ENCODE results near the gene FNTB.
"Not testable (repeated sequence)": the region's sequence is repeated elsewhere in the genome, so short reads cannot be mapped to it uniquely, and the experiment has no call there.

Gene FNTB

DNA sequence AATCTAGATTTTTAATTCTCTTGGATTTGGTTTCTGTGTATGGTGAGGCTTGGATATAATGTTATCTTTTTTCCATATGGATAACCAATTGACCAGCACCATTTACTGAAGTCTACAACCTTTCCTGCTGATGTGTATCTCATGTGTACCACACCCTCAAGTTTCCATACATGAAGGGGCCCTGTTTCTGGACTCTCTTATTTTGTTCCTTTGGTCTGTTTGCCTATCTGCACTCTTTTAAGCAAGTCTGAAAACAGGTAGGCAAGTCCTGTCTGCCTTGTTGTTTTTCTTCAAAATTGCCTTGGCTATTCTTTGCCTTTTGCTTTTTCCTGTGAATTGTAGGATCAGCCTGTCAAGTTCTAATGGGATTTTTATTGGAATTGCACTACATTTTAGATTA is 71.0 kb downstream of the FNTB start:
- no peak for DNase-seq

DNA sequence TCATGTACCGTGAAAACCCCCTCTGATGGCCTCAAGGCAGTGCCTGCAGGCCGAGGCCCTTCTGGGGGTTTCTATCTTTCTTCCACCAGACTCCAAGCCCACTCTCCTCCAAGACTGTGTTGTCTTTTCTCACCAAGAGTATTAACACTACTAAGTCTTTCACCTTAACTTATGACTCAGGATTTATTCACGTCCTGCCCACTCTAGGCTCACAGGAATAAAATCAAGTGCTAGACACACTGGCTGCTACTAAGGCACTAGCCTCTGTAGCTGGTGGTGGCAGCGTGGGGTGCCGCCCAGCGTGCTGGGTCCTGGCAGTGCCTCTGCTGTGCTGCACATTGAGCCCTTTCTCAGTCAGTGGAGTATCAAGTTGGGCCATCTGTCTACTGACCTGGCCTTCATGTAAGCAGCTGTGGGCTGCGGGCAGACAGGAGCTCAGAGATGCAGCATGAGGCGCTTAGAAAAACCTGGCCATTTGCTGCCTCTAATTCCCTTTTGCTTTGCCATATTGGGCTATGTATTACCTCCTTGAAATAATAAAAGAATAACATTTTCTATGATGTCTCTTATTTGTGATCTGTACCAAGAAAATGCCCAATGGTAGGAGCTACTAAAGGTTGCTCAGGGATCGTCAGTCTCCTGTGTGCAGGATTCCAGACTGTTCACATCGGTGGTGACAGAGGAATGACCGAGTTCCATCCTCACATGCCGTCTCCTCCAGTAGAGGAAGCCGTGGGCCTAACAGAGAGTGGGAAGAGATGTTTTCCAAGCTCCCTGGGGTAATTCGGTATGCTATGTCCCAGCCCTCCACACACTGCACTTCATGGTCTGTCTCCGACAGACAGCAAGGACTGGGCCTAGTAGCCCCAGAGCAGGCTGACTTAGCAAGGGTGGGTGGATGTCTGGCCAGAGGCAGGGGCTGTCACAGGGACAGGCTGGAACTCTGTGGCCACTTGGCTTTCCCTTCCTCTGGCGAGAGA is 75.7 kb downstream of the FNTB start:
- DNase-seq: no peak

DNA sequence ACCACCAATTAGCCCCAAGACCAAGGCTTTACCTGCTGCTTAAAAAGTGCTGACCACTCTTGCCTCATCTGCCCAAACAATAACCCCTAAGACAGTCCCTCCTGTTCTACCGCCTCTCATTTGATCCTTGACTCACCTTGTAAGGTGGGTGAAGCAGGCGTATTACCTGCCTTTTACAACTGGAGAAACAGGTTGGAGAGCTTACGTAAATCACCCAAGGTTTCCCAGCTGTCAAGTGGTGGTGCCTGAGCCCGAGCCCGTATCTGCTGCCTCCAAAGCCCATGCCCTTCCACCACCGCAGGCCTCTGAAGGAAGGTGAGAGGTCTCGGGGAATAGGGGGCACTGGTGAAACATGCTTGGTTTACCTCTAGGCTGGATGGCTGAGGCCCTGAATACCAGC is 79.0 kb downstream of the FNTB start:
- DNase-seq: no peak

DNA sequence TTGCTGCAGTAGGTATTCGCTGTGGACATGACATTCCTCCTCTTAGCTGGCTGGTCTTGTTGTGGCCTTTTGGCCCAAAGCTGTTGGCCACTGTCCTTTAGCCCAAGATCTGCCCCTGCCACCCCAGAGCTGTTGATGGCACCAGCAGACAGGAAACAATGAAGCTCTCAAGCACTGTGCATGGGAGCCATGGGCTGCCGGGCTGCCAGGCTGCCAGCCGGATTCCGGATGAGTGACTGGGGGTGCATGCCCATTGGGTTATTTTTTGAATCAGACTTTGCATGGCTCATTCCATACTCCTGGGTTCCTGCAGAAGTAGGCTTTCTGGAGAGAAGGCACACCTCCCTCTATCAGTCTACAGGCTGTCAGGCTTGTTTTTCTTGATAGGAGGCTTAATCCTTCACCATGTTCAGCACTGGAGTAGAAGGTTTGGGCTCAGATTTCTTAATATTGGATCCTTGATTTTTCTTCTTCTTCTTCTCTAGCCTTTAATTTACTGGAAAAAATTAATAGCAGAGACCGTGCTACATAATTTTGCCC is 83.2 kb downstream of the FNTB start:
- no peak for DNase-seq

DNA sequence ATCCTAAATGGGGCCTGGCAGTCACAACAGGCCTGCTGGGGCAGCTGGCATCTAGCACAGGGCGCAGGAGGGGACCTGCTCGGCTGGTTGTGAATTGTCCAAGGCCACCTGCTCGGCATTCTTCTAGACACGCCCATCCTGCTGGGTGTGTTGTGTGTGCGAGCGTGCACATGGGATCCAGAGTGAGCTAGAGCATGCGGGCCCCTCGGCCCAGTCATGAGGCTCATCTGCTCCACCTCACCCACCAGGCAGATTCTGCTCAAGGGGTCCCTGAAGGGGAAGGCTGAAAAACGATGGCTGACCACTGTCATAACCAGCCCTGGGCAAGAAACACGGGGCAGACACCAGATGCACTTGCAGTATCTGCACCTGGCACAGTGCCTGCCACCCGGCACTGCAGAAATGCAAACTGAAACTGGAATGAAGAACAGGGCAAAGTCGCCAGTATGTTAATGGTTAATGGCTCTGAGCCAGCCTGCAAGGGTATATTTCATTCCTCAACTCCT is 83.8 kb downstream of the FNTB start:
- no peak for DNase-seq

DNA sequence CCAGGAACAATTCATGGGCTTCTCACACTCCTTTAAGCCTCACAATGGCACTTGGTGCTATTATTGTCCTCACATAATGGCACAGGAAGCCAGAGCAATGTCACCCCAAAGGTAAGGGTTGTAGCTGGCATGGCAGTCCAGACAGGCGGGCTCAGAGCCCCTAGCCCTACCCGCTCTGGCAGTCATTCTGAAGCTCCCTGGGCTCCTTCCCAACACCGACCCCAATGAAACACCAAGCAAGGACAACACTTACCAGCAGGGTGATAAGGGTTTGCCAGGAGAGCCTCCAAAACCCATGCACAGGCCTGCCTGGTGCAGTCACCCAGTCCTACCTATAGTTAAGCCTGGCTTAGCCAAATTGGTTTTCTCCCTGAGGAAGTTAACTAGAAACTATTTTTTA is 84.8 kb downstream of the FNTB start:
- DNase-seq: no peak

DNA sequence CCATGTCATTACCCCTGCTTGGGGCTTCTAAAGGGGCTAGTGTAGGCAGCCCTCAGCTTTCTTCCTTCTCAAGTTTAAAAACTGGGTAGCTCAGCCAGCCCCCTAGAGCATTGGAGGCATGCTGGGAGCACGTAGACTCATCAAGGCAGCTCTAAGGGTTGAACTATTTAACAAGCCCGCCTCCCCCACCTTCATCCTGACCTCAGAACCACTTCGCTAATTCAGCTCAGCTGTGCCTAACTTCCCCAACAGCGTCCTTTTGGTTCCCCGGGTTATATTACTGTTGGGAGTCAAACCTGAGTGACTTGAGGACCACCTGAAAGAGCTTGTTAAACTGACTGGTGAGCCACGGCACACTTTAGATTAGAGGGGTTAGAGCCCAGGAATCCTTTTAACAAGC is 85.6 kb downstream of the FNTB start:
- DNase-seq: no peak

DNA sequence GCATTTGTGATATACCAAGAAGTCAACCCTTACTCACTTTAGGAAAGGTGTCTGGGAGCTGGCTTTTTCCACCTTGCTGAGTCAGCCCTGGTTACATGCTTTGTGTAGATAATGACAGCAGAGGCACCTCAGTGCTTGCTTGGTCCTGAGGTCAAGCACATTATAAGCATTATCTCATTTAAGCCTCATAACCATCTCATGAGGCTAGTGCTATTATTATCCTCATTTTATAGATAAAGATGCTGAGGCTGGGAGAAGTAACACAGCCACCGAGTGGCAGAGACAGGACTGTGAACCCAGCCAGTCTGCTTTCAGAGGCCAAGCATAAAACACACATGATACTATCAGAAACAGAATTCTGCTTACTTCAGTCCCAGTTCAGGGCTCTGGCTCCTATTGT is 86.2 kb downstream of the FNTB start:
- no peak for DNase-seq

DNA sequence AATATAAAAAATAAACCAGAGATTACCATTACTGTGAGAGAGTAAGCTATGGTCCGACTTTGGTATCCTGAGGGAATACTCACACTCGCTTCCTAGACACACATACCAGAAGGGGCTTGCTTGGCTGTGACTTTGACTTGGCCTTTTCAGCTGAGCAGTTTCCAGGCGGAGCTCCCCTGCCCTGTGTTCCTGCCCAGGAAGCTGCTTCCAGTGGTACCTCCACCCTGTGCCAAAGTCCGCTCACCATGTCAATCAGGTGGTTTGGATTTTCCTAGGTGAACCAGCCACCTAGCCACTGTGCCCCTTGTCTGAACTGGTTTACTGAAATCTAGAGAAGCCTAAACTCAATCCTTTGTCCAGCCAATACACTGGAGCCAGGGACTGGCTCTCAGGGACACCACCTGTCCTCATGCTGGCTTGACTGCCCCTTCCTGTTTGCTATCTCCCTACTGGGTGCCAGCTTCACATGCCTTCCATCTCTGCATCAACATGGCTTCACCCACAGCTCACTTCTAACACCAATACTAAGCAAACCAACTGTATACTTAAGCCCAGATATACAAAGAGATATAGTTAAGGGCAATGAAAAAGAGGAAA is 87.0 kb downstream of the FNTB start:
- no peak for DNase-seq

DNA sequence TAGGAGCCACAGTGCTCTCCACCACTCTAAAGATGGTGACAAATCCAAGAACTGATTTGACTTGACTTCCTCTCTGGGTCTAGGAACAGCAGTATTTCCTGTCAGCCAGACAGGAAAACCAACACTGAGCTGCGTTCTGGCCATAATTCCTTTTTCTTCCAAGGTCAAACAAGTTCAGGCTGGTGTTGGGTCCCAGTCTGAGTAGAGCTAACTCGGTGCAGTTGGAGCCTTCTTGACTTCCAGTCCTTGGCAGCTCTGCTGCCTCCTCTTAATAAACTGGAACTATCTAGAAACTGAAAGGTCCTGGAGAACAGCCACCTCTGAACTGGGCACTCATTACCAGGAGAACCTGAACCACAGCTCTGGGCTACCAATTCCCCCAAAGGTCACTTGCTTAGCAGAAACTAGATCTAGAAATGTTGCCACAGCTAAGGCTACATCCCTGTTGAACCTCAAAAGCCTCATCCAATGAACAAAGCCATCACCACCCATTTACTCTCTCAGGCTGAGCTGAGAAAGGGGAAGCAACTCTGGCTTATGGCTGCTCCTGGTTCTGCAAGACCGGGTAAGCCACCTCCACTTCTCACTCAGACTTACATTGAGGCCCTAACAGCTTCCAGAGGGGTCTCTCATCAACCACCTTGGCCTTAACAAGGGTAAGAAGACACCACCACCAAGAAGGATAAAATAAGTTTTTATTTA is 87.9 kb downstream of the FNTB start:
- no peak for DNase-seq

DNA sequence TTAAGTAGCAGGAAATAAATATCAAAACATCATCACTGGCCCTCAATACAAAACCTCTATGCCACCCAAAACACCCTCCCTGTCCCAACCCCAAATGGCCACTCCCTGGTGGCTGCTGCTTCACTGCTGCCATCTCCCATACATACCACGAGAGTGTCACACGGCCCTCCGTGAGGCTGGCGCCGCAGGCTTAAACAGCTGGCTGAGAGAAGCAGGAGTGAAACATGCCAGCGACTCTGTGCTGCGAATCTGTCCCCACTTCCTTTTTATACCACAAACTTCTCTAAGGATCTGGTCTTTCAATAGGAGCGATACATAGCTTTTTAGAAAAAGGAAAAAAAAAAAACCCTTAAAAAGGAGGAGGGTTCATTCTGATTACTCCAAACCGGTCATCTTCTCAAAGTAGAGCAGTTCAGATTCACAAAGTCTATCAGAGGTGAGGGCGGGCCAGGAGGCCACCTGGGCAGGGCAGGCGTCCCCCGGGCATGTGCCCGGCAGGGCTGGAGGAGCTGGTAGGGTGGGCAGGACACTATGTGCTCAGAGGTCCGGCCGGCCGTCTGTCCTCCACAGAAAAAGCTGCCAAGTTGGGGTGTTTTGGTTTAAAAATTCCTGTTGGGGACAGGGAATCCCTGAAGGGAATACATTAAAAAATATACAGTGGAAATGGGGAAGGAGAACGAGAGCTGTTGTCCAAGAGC is 89.1 kb downstream of the FNTB start:
- DNase-seq: no peak

DNA sequence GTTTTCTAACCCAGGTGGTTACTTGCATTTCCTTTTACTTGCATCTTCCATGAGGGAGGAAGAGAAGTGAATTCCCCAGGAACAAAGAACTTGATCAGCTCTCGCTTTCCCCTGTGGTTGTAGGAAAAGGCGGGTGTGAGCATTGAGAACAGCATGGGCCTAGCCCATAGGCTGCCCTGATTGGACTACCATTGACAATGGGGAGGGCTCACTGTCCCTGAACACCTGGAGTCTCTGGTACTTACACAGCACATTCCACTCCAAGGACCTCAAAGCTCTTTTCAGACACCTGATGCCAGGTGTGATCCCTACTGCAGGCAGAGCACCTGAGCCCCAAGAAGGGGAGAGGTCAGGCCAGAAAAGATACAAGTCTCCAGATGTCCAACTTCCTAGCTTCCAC is 90.6 kb downstream of the FNTB start:
- DNase-seq: no peak

DNA sequence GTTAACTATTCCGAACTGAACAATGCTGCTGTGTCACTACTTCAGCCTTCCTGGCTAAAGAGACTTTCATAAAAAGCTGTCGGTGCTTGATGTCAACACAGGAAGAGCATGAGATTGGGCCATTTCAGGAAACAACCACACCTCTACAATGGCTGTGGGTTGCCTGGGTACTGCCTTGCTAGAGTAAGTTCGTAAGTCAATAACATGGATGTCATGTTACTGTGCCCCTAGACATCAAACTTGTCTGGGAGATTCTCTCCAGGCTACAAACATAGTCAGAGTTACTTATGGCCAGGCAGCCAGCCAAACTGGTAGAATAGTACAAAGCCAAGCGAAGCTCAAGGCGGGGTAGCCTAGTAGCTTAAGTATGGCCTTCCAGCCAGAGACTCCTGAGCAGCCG is 92.5 kb downstream of the FNTB start:
- DNase-seq: no peak

DNA sequence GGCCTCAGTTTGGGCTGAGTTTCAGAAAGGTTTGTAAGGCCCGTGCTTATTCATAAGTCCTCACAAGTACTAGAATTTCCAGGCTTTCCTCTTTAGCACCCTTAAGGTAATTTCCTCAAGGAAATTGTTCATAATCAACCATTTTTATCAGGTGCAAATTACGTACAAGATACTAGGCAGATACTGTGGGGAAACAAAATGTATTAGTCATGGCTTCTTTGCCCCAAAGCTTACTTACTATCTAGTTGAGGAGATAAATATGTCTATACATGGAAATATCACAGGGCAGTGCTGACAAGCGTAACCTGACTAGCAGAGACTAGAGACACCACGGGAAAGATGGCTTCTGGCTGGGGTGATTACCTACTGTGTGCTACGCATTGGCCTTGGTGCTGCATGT is 93.1 kb downstream of the FNTB start:
- no peak for DNase-seq

DNA sequence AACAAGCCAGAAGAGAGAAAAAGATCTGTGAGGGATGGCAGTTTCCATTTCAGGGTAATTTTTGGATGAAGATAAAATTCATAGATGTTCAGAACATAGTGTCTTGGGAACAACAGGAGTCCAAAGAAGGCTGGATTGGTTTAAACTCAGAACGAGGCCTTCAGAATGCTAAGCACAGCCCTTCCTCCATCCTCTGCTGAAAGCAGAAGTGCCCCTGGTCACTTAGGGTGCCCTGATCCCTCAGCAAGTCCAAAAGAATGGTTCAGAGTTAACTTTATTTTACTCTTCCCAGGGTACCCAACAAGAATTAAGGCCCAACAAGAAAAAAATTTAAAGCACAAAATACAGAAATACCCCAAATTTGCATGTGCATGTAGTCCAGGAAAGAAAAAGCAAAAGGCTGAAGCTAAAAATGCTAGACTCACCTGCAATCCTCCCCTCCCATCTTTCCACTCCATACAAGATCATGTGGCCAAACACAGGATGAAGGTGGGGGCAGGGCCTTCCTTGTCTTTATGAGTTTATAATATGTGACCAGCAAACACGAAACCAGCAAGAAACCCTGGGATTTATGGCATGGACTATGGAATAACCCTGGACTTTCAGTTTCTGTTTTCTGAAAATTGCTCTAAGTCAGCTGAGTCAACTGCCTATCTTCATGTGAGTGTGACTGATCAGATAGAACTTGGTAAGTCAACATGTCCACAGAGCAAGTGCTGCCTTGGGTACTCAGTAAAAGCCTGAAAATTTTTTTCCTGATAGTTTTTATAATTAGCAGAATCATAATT is 94.5 kb downstream of the FNTB start:
- DNase-seq: no peak

DNA sequence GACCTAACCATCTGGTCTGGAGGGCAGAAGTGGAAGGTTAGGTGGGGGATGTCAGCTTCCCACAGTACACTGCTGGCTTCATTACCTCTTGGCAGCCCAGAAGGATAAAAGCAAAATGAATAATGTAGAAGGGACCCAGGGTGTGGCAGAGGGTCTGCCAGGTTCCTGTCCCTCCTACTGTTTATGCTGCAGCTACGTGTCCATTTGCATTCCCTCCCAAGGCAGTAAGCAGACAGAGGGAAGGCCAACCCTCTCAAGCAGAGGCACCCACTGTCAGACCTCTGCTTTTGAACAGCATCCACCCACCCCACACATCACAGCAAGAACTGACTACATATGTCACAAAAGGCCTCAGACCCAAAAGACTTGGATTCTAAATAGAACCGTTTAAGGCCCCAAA is 96.2 kb downstream of the FNTB start:
- DNase-seq: no peak

DNA sequence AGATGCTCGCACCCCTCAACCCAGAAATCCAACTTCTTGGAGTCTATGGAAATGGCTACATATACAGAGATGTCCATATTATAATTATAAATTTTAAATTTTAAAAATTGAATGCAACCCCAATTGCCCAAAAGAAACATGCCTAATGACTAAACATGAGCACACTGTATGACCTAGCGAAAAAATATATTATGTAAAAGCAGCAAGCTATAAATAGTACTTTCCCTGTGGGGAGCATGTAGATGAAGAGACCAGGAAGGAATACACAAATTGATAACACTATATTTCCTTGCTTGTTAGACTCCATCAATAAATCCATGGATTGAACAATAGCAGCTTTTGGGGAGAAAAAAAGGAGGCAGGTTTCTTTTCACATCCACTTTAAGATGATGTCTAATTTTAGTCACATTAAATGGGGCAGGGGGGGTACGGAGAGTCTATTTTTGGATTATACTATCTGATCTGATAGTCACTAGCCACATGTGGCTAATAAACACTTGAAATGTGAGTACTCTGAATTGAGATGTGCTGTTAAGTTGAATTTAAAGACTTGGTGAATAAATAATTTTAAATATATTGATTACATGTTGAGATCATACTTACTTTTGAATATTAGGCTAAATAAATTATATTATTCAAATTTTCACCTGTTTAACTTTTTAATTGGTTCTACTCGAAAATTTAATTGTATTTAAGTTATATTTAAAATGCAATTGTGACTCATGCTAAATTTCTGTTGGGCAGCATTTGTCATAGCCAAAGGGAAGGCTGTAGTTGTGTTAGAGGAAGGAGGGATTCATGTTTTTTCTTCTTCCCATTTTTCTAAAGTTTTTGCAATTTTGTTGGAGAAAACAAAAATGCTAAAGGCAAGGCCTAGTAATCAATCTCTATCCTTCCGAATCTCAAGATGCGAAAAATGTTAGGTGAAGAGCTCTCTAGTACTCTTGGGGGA is 98.1 kb downstream of the FNTB start:
- no peak for DNase-seq

DNA sequence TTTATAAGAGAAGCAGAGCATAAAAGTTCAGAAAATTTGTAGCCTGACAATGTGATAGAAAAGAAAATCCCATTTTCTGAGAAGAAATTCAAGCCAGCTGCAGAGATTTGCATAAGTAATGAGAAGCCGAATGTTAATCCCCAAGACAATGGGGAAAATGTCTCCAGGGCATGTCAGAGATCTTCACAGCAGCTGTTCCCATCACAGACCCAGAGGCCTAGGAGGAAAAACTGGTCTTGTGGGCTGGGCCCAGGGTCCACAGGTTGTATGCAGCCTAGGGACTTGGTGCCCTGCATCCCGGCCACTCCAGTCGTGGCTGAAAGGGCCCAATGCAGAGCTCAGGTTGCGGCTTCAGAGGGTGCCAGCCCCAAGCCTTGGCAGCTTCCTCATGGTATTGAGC is 100.0 kb downstream of the FNTB start:
- DNase-seq: not testable (repeated sequence)

DNA sequence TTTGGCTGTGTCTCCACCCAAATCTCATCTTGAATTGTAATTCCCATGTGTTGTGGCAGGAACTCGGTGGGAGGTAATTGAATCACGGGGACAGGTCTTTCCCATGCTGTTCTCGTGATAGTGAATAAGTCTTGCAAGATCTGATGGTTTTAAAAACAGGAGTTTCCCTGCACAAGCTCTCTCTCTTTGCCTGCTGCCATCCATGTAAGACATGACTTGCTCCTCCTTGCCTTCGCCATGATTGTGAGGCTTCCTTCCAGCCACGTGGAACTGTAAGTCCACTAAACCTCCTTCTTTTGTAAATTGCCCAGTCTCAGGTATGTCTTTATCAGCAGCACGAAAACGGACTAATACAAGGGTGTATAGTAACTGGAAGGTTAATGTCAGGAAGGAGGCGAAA is 101.1 kb downstream of the FNTB start:
- DNase-seq: not testable (repeated sequence)

DNA sequence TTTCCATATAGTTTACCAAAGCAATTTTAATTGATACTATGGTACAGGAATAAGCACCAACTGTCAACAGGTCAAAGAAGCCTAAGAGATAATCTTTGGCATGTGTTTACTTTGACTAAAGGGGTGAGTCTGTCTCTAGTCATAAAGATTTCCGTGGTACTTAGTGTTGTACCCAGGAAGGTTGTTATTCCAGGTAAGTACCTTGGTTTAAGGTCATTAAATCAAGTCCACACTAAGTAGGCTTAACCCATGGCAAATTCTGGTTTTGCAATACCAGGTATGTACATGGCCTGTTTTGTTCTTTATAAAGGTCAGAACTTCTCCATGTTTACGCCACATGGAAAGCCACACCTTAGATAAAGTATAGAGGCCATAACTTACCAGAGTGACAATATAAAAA is 105.7 kb downstream of the FNTB start:
- DNase-seq: no peak

All from NCI-H2227 treated with DMSO at 0.1 percent for 48 hours (cell line).